GM12878 (cell line): ENCODE data around the gene ORM2. TPM values are rescaled to one million over a fixed set of nuclear protein-coding genes. Genes with fewer than 3 reads are reported as not detected.
"Not testable (repeated sequence)": the region's sequence is repeated elsewhere in the genome, so short reads cannot be mapped to it uniquely, and the experiment has no call there.

ENCODE experiments used
- ATAC-seq: fragments of 200-7000 bp; cut with Tn5 transposase; 3 replicates; pipeline ENCODE4 v1.9.1; 2020; ENCODE audit warnings: mild to moderate bottlenecking, moderate library complexity
- BruUV-seq: library from RNA; stranded (reverse); fragments of 400-500 nt; replicated peaks from 2 replicates; lab custom pipeline; 2021; lab: Mats Ljungman, UMichigan
- CTCF ChIA-PET: fragments of 300-600 bp; sonication (Branson Sonifier 250); formaldehyde crosslinking; extraction: SDS; loops from one replicate; lab custom pipeline; 2021; ENCODE audit warnings: inconsistent platforms; lab: Yijun Ruan, JAX
- POLR2A ChIA-PET: fragments of 350-600 bp; formaldehyde crosslinking; extraction: SDS; loops from one replicate; lab custom pipeline; 2021; ENCODE audit warnings: inconsistent platforms; lab: Charles Lee
- RAD21 ChIA-PET: fragments of 300-600 bp; sonication (Branson Sonifier 250); formaldehyde crosslinking; loops from one replicate; lab custom pipeline; 2023; ENCODE audit warnings: antibody characterized with exemption; ENCODE audit not compliant: unreplicated experiment; lab: Charles Lee
- SMC1A ChIA-PET: fragments of 300-600 bp; sonication (Branson Sonifier 250); formaldehyde crosslinking; loops from one replicate; lab custom pipeline; 2023; ENCODE audit not compliant: unreplicated experiment, uncharacterized antibody; lab: Charles Lee
- DNase-seq: peaks from one replicate; pipeline ENCODE4 v3.0.0-alpha.2; 2011; ENCODE audit warnings: low read depth, low spot score
- FAIRE-seq: peaks from 3 replicates; lab custom pipeline; 2011; peaks lifted over from hg19 to GRCh38; lab: Jason Lieb, UNC
- H2AFZ ChIP-seq: 2 replicates; pipeline ENCODE4 v1.6.0; 2011; ENCODE audit warnings: low read depth, low read length, control low read depth; ENCODE audit not compliant: control insufficient read depth
- H3K27ac ChIP-seq: 2 replicates; pipeline ENCODE4 v1.5.1; 2011; ENCODE audit warnings: control low read depth; ENCODE audit not compliant: control insufficient read depth, insufficient read depth
- H3K27me3 ChIP-seq, 2 experiments: replicated peaks in 1 of 2; 2 replicates each; pipeline versions ENCODE4 v1.6.0 to v1.6.1; 2011; ENCODE audit warnings: low read length in 1 of 2; ENCODE audit not compliant: control insufficient read depth in 2 of 2, insufficient read depth in 2 of 2
- H3K36me3 ChIP-seq, 2 experiments: 2 replicates each; pipeline ENCODE4 v1.5.1; 2011; ENCODE audit warnings: low read length in 1 of 2; ENCODE audit not compliant: control insufficient read depth in 2 of 2, insufficient read depth in 2 of 2
- H3K4me1 ChIP-seq: 2 replicates; pipeline ENCODE4 v1.6.1; 2011; ENCODE audit warnings: mild to moderate bottlenecking, low read length, moderate library complexity, mixed read lengths; ENCODE audit not compliant: control insufficient read depth, insufficient read depth
- H3K4me2 ChIP-seq: 2 replicates; pipeline ENCODE4 v1.6.0; 2011; ENCODE audit warnings: control low read depth; ENCODE audit not compliant: control insufficient read depth, insufficient read depth
- H3K4me3 ChIP-seq: fragments of 200-600 bp; sonication (generic); 2 replicates; pipeline ENCODE4 v1.5.1; 2016
- H3K79me2 ChIP-seq: 2 replicates; pipeline ENCODE4 v1.6.0; 2011; ENCODE audit warnings: low read length; ENCODE audit not compliant: control insufficient read depth, insufficient read depth
- H3K9ac ChIP-seq: 2 replicates; pipeline ENCODE4 v1.8.0; 2011; ENCODE audit warnings: low read length, control low read depth, mixed read lengths; ENCODE audit not compliant: control insufficient read depth, insufficient read depth
- H3K9me3 ChIP-seq: replicated peaks from 3 replicates; pipeline ENCODE4 v1.5.1; 2011; ENCODE audit warnings: mild to moderate bottlenecking, low read length; ENCODE audit not compliant: control insufficient read depth, insufficient read depth
- H4K20me1 ChIP-seq: 2 replicates; pipeline ENCODE4 v1.6.0; 2011; ENCODE audit not compliant: control insufficient read depth, insufficient read depth
- WGBS: methylation state at CpG from one replicate; pipeline ENCODE4 v1.1.6; 2016; ENCODE audit warnings: low lambda C conversion rate; ENCODE audit not compliant: insufficient replicate concordance, insufficient coverage; ENCODE audit errors: missing lambda C conversion rate; 5-methylcytosine and 5-hydroxymethylcytosine counted together
- in situ Hi-C: fragments of 300-500 bp; cut with MboI; formaldehyde crosslinking; loops from 9 replicates; pipeline ENCODE4 v1.14.3; 2018; ENCODE audit warnings: mixed read lengths
- intact Hi-C: fragments of 100-400 bp; cut with micrococcal nuclease; formaldehyde crosslinking; loops from one replicate; pipeline ENCODE4 v1.14.2; 2022; ENCODE audit not compliant: unreplicated experiment
- polyA plus RNA-seq, 11 experiments: library from polyadenylated mRNA; depleted of rRNA in 4 of 11; unstranded in 6 of 11; stranded (reverse) in 5 of 11; fragments of >200 nt; fragmentation: Nextera tagmentation in 4 of 11; fragmentation: Illumina TruSeq in 1 of 11; extraction: Ambion mirVana in 4 of 11; extraction: Trizol in 1 of 11; gene quantifications; 1 replicate in 1 of 11; 2 replicates in 10 of 11; pipeline versions ENCODE4 v1.2.1 to v1.2.3, GENCODE V29; 2011 to 2016; ENCODE audit warnings: inconsistent platforms in 2 of 11, missing spikeins in 2 of 11, low read depth in 1 of 11
- total RNA-seq, 4 experiments: library from RNA; depleted of rRNA in 3 of 4; stranded (reverse); fragments of >200 nt in 3 of 4; fragmentation: Illumina TruSeq in 1 of 4; extraction: Trizol in 1 of 4; gene quantifications; 2 replicates each; pipeline versions ENCODE4 v1.2.1 to v1.2.3, GENCODE V29; 2013 to 2021

Gene ORM2
- total and polyA plus RNA-seq, 10 of the 15 experiments (the other 5 are each of a cell fraction or from before 2014, with no cell fraction given), result 0.64 TPM; not detected in 9

GRCh38 chr9:114324965-114325364 lies 4.7 kb upstream of the ORM2 start:
- H3K79me2 ChIP-seq, H3K27me3 ChIP-seq, H3K9ac ChIP-seq, H3K9me3 ChIP-seq, POLR2A ChIA-PET, H3K4me1 ChIP-seq, ATAC-seq, FAIRE-seq, DNase-seq, H3K36me3 ChIP-seq, intact Hi-C loops, H4K20me1 ChIP-seq, H3K4me2 ChIP-seq, RAD21 ChIA-PET, H2AFZ ChIP-seq, H3K4me3 ChIP-seq, CTCF ChIA-PET, in situ Hi-C loops, BruUV-seq, SMC1A ChIA-PET, H3K27ac ChIP-seq: not testable (repeated sequence)
- WGBS, result 21% methylated on average over 7 of the region's 9 CpGs

DNA sequence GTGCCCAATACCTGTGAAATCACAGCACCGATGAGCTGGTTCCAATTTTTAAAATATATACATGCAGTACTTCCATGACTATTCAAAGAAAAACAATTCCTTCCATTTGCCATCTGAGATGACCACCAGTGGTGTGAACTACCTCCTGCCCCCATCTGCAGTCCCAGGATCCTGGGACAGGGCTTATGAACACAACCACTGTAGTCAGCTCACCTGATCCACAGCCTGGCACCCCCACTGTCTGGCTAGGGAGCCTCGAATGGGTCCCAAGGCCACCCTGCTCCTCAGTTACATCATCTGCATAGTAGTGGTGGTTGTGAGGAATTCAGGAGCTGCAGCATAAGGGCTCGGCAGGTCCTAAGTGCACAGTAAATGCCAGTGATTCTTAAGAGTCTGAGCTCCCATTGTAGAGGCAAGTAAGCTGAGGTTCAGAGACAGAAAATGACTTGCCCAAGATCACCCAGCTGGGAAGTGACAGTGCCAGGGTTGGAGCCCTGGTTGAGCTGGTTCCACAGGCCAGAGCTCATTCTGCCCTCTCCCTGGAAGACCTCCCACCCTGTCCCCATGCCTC lies 3.9 kb upstream of the ORM2 start:
- H4K20me1 ChIP-seq, H3K27ac ChIP-seq, RAD21 ChIA-PET, H2AFZ ChIP-seq, POLR2A ChIA-PET, H3K27me3 ChIP-seq, BruUV-seq, H3K9me3 ChIP-seq, in situ Hi-C loops, CTCF ChIA-PET, SMC1A ChIA-PET, H3K4me2 ChIP-seq, H3K79me2 ChIP-seq, H3K4me3 ChIP-seq, H3K36me3 ChIP-seq, ATAC-seq, intact Hi-C loops, FAIRE-seq, DNase-seq, H3K9ac ChIP-seq, H3K4me1 ChIP-seq: not testable (repeated sequence)
- 15% methylated on average over 3 of the region's 3 CpGs for WGBS
